Stimulated activated CD8-positive, alpha-beta memory T cell treated with anti-CD3 and anti-CD28 coated beads, Interleukin-7, amount 100 ng/mL, for 48 hours (primary cell): Measurements from ENCODE around the gene NR1I2.

Experiments
- DNase-seq, 2 donors: peaks; one replicate each; pipeline ENCODE4 v3.0.0-alpha.2; 2020; ENCODE audit warnings: low read depth in 1 of 2; ENCODE audit errors: extremely low read depth in 1 of 2

Gene NR1I2

GRCh38 chr3:119781330-119782198, at the start of gene NR1I2:
Gene NR1I2 (plus strand): TSS chr3:119782101.
- no peak for DNase-seq

GRCh38 chr3:119733812-119734211, 48.1 kb upstream of the NR1I2 start:
- no peak for DNase-seq

DNA sequence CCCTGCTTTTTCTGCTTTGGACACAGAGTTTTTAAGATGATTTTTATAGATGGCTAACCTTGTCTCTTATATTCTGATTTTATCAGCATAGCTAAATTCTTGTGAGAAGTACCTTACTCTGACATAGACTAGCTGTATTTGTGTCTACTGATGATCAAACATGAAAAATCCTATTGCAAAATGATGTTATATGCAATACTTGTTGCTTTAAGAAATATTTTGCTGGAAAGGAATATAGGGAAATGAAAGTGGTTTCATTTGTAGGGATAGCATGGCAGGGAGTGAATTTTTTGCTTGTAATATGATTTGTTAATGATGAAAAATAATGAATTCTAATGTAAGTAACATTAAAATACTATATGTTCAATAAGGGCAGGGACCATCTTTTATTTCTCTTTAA, 43.2 kb upstream of the NR1I2 start:
- DNase-seq: no peak

GRCh38 chr3:119741657-119742590, 40.0 kb upstream of the NR1I2 start:
- DNase-seq: no peak

- DNase-seq: no peak
Observed at GRCh38 chr3:119743921-119744320, 38.0 kb upstream of the NR1I2 start.

- no peak for DNase-seq
Observed at GRCh38 chr3:119745942-119746341, 36.0 kb upstream of the NR1I2 start.

GRCh38 chr3:119746423-119746822, 35.5 kb upstream of the NR1I2 start:
- no peak for DNase-seq

DNA sequence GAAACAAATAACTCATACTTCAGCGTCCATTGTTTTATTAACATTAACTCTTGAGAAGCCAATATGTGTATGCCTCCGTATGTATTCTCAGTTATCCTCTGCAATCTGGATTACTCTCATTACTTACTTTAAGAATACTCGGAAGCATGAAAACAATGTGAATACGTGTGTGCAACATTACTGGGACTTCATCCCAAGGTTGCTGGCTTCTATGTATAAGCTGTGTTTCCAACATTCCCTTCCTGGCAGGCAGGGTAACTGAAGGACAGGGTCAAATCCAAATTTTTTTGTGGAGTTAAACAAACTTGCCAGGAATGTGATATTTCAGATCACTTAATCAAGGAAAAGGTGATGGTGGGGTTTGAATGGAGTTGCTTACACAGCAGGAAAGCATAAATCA, 34.5 kb upstream of the NR1I2 start:
- DNase-seq: no peak

DNA sequence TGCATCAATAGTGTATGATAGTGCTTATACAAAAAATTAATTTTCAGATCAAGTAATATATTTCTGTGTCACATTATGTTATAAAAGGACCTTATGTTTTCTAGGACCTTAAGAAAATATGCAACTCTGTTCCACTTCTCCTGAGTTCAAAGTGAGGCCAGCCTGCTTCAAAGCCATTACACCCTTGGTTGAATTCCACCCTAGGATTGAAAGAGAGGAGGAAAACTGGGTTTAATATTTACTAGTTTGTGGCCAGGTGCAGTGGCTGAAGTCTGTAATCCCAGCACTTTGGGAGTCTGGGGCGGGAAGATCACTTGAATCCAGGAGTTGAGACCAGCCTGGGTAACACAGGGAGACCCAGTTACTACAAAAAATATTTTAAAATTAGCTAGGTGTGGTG, 32.9 kb upstream of the NR1I2 start:
- no peak for DNase-seq

GRCh38 chr3:119751423-119751822, 30.5 kb upstream of the NR1I2 start:
- no peak for DNase-seq

DNA sequence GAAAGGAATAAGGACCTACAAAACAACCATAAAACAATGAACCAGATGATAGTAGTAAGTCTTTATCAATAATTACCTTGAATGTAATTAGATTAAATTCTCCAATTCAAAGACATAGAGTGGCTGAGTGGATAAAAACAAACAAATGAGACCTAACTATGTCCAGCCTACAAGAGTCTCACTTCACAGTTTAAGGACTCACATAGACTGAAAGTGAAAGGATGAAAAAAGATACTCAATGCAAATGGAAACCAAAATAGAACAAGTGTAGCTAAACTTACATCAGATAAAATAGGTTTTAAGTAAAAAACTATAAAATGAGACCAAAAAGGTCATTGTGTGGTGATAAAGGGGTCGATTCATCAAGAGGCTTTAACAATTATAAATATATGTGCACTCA, 21.9 kb upstream of the NR1I2 start:
- no peak for DNase-seq

GRCh38 chr3:119762876-119763275, 19.0 kb upstream of the NR1I2 start:
- DNase-seq: no peak

DNA sequence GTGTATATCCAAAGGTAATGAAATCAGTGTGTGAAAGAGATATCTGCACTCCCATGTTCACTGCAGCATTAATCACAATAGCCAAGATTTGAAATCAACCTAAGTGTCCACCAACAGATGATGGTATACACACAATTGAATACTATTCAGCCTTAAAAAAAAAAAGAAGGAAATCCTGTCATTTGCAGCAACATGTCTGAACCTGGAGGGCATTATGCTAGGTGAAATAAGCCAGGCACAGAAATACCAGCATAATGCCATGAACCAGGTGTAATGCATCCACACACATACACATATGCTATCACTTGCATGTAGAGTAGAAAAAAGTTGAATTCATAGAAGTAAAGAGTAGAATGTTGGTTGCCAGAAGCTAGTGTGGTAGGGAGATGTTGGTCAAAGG, 18.4 kb upstream of the NR1I2 start:
- no peak for DNase-seq

DNA sequence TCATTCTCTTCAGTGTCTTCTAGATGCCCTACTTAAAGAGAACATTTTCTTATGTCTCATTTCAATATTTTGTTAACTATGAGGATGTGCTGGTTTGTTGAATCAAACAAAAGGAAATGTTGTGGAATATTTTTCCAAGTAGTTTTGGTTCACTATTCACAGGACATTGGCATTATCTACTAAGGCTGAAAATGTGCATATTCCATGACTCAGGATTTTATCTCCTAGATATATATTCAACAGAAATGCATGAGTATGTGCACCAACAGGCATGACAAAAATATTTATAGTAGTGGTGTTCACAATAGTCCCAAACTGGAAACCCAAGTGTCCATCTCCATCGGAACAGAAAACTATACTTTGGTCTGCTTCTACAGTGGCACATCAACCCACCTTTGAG, 16.7 kb upstream of the NR1I2 start:
- no peak for DNase-seq

DNA sequence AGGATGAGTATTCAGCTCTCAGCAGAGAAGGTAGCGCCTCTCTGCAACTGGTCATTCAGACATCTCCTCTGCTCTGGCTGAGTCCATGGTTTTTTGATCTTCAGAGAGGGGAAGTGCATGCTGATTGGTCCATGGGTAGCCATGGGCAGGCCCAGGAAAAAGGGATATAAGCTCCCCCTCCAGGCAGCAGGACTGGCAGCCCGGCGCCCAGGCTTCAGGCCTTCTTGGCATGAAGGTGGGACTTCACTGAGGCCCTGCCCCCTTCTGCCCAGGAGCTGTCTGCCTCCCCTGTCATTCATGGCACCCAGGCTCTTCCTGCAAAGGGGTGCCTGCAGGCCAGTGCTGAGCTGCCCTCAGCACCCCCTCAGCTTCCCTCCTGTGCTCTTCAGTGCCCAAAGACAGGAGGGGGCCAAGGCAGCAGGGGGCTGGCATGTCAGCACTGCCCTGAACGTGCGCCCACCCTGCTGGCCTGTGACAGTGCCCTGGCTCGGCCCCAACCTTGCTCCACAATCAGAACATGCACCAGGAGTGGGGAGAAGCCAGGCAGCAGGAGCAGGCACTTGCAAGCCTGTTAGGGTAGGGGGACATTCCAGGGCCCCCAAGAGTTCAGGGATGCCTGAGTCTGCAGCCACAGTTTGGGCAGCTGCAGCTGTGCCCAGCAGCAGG, 13.8 kb upstream of the NR1I2 start:
- no peak for DNase-seq

- no peak for DNase-seq
Observed at GRCh38 chr3:119768668-119769393, 13.1 kb upstream of the NR1I2 start.

DNA sequence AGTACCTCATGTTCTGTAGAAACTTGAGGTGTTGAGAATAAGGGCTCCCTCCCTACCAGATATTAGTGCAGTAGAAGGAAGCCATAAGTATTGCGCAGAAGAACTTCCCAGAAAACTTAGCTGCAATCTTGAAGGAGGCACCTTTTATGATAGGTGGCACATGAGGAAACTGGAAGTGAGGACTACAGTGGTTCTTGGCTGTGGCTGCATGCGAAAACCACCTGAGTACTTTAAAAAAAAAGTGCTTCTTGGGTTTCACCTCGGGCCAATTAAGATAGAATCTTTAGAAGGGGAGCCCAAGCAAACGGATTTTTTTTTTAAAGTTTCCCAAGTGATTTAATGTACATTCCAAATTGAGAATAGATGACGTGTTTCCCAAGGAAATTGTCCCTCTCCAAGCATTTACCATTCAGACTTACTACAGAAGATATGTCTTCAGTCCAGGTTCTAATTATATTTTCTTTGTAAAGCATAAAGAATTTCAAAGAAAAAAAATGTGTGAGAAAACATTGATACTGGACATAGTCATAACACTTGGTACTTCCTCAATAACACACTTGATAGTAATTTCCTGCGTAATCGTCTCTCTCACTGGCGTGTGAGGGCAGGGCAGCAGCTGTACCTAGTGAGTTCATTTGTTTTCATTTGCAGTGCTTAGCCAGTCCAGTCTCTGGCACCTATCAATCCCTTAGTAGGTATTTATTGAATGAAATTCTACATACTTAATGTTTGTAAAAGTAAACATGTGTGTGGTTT, 12.3 kb upstream of the NR1I2 start:
- DNase-seq: no peak

- no peak for DNase-seq
Observed at GRCh38 chr3:119774444-119774843, 7.5 kb upstream of the NR1I2 start.

DNA sequence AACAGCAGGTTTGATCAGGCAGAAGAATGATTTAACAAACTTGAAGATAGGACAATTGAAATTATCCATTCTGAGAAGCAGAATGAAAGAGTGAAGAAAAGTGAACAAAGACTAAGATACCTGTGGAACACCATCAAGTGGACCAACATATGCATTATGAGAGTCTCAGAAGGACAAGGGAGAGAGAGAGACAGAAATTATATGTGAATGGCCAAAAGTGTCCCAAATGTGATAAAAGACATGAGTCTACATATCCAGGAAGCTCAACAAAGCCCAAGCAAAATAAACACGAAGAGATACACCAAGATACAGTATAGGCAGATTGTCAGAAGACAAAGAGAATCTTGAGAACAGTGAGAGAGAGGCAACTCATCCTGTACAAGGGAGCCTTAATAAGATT, 5.6 kb upstream of the NR1I2 start:
- DNase-seq: no peak

GRCh38 chr3:119778176-119778575, 3.7 kb upstream of the NR1I2 start:
- no peak for DNase-seq
